GM18502 (cell line): ENCODE results near the gene TAMM41.
"Not testable (repeated sequence)": the region's sequence is repeated elsewhere in the genome, so short reads cannot be mapped to it uniquely, and the experiment has no call there.

ENCODE experiments used
- ATAC-seq: cut with Tn5 transposase; IDR thresholded peaks from one replicate; pipeline ENCODE4 v1.9.1; 2021; ENCODE audit warnings: mild to moderate bottlenecking; ENCODE audit not compliant: unreplicated experiment, poor library complexity

Gene TAMM41

DNA sequence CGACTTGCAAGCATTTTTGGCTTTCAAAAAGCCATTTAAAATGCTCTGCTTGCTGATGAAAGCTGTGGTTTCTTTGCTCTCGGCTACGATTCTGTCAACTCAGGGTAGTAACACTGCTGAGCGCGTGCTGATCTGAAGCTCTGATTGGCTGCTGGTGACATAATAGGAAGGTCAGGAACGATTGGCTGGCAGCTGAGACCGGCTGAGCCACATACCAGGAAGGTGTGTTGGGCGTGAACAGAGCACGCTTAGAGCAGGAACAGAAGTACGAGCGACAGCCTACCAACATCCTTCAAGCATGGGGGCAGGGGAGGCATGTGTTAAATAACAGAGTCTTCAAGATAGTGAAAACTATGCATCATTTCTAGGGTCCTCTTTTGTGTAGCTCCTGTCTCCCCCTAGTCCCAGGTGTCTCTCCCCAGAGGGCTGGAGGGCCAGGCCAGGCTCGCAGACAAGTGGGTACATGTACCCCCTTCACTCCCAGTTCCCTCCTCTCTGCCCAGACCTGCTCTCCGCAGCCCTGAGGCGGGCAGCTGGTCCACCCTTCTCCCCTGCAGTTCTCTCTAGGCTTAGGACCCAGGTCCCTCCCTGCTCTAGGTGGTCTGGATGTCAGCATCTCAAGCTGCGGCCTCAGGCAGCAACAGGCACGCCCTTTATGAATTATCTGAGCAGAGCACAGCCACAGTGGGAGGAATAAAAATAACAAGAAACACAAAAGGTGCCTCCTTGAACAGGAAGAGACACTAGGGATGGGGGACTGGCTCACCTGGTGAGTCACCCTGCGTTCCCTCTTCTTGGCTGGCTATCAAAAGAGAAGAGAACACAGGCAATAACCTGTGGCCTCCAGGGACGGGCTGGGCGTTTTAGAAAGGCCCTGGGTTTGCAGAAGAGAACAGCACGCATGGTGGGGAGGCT, 76.0 kb downstream of the TAMM41 start:
- ATAC-seq, result peak; percentile 100

DNA sequence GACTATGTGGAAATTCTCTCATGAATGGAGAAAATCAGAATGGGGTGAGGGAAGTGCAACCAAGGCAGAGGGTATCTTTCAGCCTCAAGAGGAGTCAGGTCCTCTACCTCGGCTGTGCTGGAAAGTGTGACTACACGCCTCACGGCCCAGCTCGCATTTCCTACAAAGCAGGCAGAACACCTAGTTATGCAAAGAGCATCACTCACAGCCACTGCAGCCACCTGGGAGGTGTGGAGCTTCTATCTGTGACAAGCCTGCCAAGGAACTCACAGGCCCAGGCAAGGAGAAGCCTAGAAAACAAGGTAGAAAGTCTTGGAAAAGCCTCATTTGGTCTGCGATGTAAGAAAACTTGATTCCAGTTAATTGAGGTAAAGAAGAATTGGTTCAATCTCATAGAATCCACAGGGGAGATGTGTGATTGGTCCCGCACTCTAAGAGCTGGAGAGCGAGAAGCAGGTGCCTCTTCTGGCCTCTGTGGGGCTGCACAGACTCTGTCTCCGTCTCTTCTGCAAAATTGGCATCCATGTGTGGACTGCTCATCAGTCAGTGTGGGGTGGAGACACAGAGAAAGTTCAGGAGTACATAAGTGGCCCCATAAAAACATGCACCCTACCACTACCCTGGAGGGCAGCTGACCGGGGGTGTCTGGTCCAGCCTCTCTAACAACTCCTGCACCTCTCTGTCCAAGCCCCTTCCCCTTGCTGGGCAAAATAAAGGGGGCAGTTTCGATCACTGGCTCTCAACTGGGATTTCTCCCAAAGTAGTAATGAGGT, 76.8 kb downstream of the TAMM41 start:
- peak; percentile 16 for ATAC-seq

DNA sequence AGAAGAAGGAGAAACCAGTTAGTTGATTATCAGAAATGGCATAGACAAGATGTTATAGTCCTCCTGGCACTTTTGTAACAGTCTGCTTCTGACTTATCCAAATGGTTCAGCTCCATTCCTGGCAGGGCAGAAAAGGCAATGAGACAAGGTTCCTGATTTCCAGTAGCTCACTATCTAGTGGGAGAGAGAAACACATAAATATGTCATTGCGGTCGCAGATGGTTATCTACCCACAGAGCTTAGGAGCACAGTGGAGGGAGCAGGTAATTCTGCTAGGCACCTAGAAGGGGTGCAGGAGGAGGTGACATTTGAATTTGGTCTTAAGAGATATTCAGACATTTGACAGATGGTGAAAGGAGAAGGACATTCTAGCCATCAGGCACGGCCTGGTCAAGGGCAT, 78.1 kb downstream of the TAMM41 start:
- no peak for ATAC-seq

DNA sequence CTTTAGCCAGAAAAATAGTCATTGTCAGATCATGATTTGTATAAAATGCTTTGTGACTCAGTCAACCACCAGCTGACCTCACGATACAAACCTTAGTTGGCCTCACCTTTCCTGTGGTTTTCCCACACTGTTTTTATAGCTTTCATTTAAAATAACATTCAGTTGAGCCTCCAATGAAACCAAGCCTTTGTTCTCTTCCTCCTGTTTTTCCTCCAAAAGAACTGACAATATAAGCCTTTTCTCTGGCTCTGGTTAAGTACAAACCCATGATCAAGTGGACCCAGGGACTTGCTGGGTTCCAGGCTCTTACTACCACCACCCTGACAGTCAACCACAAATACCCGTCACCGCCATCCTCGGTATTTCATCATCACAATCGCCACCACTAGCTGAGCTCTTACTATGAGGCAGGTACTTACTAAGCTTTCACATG, 81.7 kb downstream of the TAMM41 start:
- no peak for ATAC-seq

DNA sequence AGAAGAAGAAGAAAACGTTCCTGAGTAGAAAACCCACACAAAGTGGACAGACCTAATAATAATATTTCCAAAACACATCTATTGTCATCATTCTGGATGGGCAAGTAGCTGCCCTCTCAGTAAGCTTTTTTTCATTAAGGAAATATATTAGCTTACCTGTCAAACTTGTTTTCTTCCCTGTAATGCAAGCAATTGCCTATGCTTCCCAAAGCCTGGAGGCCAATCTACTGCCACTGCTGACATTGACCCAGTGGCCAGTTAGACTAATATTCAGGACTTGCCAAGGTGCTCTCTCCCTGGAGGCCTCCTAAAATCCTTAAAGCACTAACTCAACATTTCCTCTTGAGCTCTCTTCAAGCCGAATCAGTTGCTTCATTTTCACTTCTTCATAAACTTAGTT, 86.7 kb downstream of the TAMM41 start:
- ATAC-seq, result no peak

DNA sequence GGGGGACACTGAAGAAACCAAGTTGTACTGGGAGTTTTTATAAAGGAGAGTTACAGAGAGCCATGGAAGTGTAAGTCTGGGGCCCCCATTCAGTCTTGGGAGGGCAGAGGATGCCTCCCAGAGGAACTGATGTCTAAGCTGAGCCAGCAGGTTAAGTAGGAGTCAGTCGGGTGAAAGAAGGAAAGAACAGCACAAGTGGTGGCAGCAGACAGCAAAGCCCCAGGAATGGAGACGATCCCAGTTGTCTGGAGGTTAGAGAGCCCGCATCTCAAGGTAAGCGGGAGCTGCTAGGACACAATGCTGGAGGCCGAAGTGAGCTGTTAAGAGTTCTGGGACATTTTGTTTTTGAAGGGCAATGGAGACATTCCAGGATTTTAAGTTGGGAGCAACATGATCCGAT, 88.8 kb downstream of the TAMM41 start:
- no peak for ATAC-seq

DNA sequence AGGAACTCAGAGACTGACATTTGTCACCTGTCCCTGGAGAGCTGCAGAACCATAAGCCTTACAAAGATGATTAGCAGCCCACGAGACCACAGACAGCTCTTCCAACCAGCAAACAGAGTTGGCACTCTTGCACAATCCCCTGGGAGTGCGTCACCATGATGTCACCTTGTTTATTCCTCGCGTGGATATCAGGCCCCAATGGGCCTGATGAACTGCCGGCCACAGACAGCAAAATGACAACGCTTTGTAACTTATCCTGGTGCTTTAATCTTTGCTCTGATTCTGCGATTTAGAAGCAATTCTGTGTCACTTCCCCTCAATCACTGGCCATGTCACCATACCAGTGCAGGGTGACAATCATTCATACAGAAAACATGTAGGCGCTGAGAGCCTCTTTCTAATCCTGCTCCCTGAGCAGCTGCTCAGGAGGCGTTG, 89.2 kb downstream of the TAMM41 start:
- ATAC-seq, result no peak

DNA sequence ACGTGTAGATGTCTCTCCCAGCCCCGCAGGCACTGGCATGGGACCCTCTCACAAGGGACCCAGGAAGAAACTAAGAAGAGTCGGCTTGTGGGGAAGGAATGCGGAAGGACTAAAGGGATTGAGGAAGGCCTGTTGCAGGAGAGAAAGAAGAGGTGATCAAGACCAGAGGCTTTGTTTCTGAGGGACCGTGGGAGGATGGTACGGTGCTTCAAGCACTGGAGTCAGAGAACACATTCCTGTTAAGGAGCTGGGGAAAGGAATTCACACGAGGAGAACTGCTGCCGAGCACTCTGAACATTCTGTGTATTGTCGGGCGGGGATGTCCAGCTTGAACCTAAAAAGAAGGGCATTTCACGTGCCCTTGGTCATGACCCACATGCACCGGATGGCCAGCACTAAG, 91.4 kb downstream of the TAMM41 start:
- no peak for ATAC-seq

DNA sequence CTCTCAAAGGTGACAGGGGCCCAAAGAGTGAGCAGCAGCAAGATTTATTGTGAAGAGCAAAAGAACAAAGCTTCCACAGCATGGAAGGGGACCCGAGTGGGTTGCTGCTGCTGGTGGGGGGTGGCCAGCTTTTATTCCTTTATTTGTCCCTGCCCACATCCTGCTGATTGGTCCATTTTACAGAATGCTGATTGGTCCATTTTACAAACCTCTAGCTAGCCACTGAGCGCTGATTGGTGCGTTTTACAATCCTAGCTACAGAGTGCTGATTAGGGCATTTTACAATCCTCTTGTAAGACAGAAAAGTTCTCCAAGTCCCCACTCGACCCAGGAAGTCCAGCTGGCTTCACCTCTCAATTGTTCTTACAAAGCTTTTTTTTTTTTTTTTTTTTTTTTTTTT, 94.4 kb downstream of the TAMM41 start:
- not testable (repeated sequence) for ATAC-seq

DNA sequence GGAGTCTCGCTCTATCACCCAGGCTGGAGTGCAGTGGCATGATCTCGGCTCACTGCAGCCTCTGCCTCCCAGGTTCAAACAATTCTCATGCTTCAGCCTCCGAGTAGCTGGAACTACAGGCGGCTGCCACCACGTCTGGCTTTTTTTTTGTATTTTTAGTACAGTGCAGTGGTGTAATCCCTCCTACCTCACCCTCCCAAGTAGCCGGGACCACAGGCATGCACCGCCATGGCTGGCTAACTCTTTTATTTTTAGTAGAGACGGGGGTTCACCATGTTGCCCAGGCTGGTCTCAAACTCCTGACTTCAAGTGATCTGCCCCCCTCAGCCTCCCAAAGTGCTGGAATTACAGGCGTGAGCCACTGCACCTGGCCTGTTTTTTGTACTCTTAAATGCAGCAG, 98.4 kb downstream of the TAMM41 start:
- ATAC-seq, result not testable (repeated sequence)
